Measurements from ENCODE around the gene ALDOA.

GRCh38 chr16:30112197-30113030, 46.9 kb downstream of the ALDOA start:
- TF ChIP-seq EZH2 (IDR thresholded peaks at IDR 0.05; ENCODE audit: borderline replicate concordance): no peak
- peak; percentile 76 for TF ChIP-seq CTCF (IDR thresholded peaks at IDR 0.05; ENCODE audit: poor library complexity)
- TF ChIP-seq EZH2phosphoT487 (IDR thresholded peaks at IDR 0.05; ENCODE audit: low read depth, severe bottlenecking, unreplicated experiment): no peak

Measured in hepatocyte (in vitro differentiated cells).